ENCODE data around the gene RYR1. TPM values are rescaled to one million over a fixed set of nuclear protein-coding genes. Genes with fewer than 3 reads are reported as not detected.

RYR1 gene
- 0.45 and 1.3 TPM in 2 replicates for total RNA-seq (2014; rRNA removed; shearing (Covaris generic); ENCODE audit: low replicate concordance)

DNA sequence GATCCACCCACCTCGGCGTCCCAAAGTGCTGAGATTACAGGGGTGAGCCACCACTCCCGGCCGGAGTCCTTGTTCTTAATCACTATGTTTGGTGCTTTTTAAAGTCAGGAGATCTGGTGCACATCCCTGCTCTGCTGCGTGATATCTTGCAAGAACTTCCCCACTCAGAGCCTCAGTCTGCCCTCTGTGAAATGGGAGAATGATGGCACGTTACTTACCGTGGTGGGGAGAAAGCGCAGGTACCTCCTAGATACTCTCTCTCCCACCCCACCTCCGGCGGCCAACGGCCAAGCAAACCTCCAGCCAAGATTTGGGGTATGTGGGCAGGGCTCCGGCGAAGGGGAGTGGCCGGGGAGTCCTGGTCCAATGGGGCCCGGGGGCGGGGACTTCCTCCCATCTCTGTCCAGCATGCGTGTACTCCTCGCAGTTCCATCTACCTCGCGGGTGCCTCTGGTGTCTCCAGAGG lies at the start of gene RYR1:
RYR1 (plus strand) TSS at position 424 of the 466 bp plus-strand sequence. CDS start 139 bp downstream, outside the sequence.
- Histone ChIP-seq H3K9ac (ENCODE audit: low read length) (no peak within 1 kb of the TSS), H3K27me3 (ENCODE audit: low read length) (no peaks in the 10 kb centered on the region), H3K4me1 (ENCODE audit: low read length) (no peaks in the 10 kb centered on the region), H3K4me2 (ENCODE audit: low read depth, low read length, poor library complexity, severe bottlenecking) (no peak within 1 kb of the TSS), H3K9me2 (replicated peaks; ENCODE audit: insufficient read depth, low read length) (no peaks in the 10 kb centered on the region), H2AFZ (ENCODE audit: low read length) (no peak within 1 kb of the TSS), H3K27ac (ENCODE audit: low read length) (no peak within 1 kb of the TSS), H4K20me1 (ENCODE audit: insufficient read depth, low read depth, low read length) (no peaks in the 10 kb centered on the region), H3K4me3 (ENCODE audit: low read length) (no peak within 1 kb of the TSS), H3K79me2 (ENCODE audit: low read length) (no peaks in the 10 kb centered on the region), H3K9me3 (ENCODE audit: low read length) (no peaks in the 10 kb centered on the region), H3K36me3 (ENCODE audit: insufficient read depth, low read length) (no peaks in the 10 kb centered on the region)
- peak; percentile 79 for DNase-seq

DNA sequence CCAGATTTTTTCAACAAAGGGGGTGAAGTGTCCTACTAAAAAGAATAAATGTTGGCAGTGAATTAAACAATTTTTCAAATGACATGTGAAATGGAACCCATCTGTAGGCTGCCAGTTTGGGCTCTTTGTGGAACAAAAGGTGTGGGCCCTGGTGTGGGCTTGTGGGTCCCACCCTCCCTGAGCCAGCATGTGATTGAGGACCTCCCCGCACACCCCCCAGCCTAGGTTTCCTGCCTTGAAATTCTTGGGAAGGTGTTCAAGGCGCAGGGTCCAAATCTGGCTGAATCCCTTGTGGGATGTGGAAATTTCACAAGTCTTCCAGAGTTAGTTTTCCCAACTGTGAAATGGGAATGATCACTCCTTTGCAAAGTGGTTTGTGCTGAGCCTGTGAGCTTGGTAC lies 49.7 kb upstream of the RYR1 start:
- H3K4me3 ChIP-seq (ENCODE audit: low read length) = no peak overlapping the region
- peaks cover 11% of the 10 kb centered on the region for H3K4me1 ChIP-seq (ENCODE audit: low read length)
- no peak for DNase-seq
- H3K9ac ChIP-seq (ENCODE audit: low read length) = no peak overlapping the region
- H2AFZ ChIP-seq (ENCODE audit: low read length) = no peak overlapping the region
- H3K79me2 ChIP-seq (ENCODE audit: low read length) = no peaks in the 10 kb centered on the region
- no peak overlapping the region for H3K27ac ChIP-seq (ENCODE audit: low read length)
- H3K9me2 ChIP-seq (replicated peaks; ENCODE audit: insufficient read depth, low read length) = no peaks in the 10 kb centered on the region
- no peaks in the 10 kb centered on the region for H4K20me1 ChIP-seq (ENCODE audit: insufficient read depth, low read depth, low read length)
- H3K36me3 ChIP-seq (ENCODE audit: insufficient read depth, low read length) = peaks cover 8% of the 10 kb centered on the region
- H3K4me2 ChIP-seq (ENCODE audit: low read depth, low read length, poor library complexity, severe bottlenecking) = no peak overlapping the region
- H3K9me3 ChIP-seq (ENCODE audit: low read length) = no peaks in the 10 kb centered on the region
- no peaks in the 10 kb centered on the region for H3K27me3 ChIP-seq (ENCODE audit: low read length)

GRCh38 chr19:38384209-38385027 lies 49.1 kb upstream of the RYR1 start:
- Histone ChIP-seq H3K9ac (ENCODE audit: low read length) (no peak overlapping the region), H3K9me2 (replicated peaks; ENCODE audit: insufficient read depth, low read length) (no peaks in the 10 kb centered on the region), H3K27ac (ENCODE audit: low read length) (no peak overlapping the region), H3K4me1 (ENCODE audit: low read length) (peaks cover 11% of the 10 kb centered on the region), H2AFZ (ENCODE audit: low read length) (no peak overlapping the region), H3K9me3 (ENCODE audit: low read length) (no peaks in the 10 kb centered on the region), H3K36me3 (ENCODE audit: insufficient read depth, low read length) (peaks cover 8% of the 10 kb centered on the region), H4K20me1 (ENCODE audit: insufficient read depth, low read depth, low read length) (no peaks in the 10 kb centered on the region), H3K4me2 (ENCODE audit: low read depth, low read length, poor library complexity, severe bottlenecking) (no peak overlapping the region), H3K27me3 (ENCODE audit: low read length) (no peaks in the 10 kb centered on the region), H3K79me2 (ENCODE audit: low read length) (no peaks in the 10 kb centered on the region), H3K4me3 (ENCODE audit: low read length) (no peak overlapping the region)
- DNase-seq = peak; percentile 54

- Histone ChIP-seq H3K9me3 (ENCODE audit: low read length) (no peaks in the 10 kb centered on the region), H3K9me2 (replicated peaks; ENCODE audit: insufficient read depth, low read length) (no peaks in the 10 kb centered on the region), H3K36me3 (ENCODE audit: insufficient read depth, low read length) (peaks cover 8% of the 10 kb centered on the region), H3K4me1 (ENCODE audit: low read length) (peaks cover 11% of the 10 kb centered on the region), H3K27ac (ENCODE audit: low read length) (no peak overlapping the region), H2AFZ (ENCODE audit: low read length) (no peak overlapping the region), H3K4me2 (ENCODE audit: low read depth, low read length, poor library complexity, severe bottlenecking) (no peak overlapping the region), H4K20me1 (ENCODE audit: insufficient read depth, low read depth, low read length) (no peaks in the 10 kb centered on the region), H3K9ac (ENCODE audit: low read length) (no peak overlapping the region), H3K27me3 (ENCODE audit: low read length) (no peaks in the 10 kb centered on the region), H3K79me2 (ENCODE audit: low read length) (no peaks in the 10 kb centered on the region), H3K4me3 (ENCODE audit: low read length) (no peak overlapping the region)
- no peak for DNase-seq
These were observed 48.3 kb upstream of the RYR1 start for GRCh38 chr19:38385057-38385803.

DNA sequence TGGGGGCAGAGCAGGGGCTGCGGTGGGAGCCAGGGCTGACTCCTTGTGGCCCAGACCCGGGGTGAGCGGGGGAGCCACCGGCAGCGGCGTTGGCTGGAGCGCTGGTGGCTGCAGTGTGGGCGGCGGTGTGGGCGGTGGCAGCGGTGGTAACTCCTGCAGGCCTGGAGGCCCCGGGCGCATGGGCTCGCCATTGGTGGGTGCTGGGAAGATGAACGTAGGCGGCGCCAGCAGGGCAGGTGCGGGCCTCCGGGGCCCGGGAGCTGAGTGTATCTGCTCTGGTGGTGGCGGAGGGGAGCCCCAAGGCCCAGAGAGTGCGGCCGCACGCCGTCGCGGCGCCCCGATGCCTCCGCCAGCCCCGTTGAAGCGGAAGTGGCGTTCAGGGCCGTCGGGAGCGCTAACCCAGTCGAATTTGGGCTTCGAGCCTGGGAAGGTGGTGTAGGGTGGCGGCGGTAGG lies 47.7 kb upstream of the RYR1 start:
- Histone ChIP-seq H3K27ac (ENCODE audit: low read length) (no peak overlapping the region), H3K36me3 (ENCODE audit: insufficient read depth, low read length) (peaks cover 8% of the 10 kb centered on the region), H3K9ac (ENCODE audit: low read length) (no peak overlapping the region), H3K9me2 (replicated peaks; ENCODE audit: insufficient read depth, low read length) (no peaks in the 10 kb centered on the region), H3K4me1 (ENCODE audit: low read length) (peaks cover 11% of the 10 kb centered on the region), H2AFZ (ENCODE audit: low read length) (no peak overlapping the region), H3K27me3 (ENCODE audit: low read length) (no peaks in the 10 kb centered on the region), H3K9me3 (ENCODE audit: low read length) (no peaks in the 10 kb centered on the region), H3K79me2 (ENCODE audit: low read length) (no peaks in the 10 kb centered on the region), H4K20me1 (ENCODE audit: insufficient read depth, low read depth, low read length) (no peaks in the 10 kb centered on the region), H3K4me3 (ENCODE audit: low read length) (no peak overlapping the region), H3K4me2 (ENCODE audit: low read depth, low read length, poor library complexity, severe bottlenecking) (no peak overlapping the region)
- no peak for DNase-seq

DNA sequence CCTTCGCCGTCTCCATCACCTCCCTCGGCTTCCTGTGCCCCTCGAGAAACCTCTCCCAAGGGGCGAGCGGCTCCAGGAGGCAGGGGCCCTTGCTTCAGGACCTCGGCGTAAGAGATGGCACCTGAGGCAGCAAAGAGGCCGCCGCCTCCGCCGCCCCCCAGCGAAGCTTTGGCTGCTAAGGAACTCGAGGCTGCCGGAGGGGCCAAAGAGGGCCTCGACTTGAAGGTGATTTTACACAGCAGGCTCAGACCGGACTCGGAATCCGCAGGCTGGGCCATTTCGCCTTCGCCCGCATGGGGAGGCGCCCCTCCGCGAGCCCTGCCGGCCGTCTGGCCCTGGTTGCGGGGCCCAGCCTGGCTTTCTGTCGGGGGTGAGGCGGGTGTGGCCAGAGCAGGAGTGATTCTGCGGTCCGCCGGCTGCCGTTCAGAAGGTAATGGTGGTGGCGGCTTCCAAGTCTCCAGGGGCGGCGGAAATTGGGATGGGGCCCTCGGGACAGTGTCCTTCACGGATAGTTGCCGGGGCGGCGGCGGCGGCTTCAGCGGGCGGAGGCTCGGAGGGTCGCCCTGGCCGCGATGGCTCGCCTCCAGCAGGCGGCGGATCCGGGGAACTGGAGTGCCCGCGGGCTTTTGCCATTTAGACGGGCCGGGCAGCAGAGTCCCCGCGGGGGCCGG lies 47.1 kb upstream of the RYR1 start:
- Histone ChIP-seq H3K9me2 (replicated peaks; ENCODE audit: insufficient read depth, low read length) (no peaks in the 10 kb centered on the region), H3K9ac (ENCODE audit: low read length) (no peak overlapping the region), H3K4me3 (ENCODE audit: low read length) (no peak overlapping the region), H3K36me3 (ENCODE audit: insufficient read depth, low read length) (peaks cover 2% of the 10 kb centered on the region), H3K27ac (ENCODE audit: low read length) (no peak overlapping the region), H3K9me3 (ENCODE audit: low read length) (no peaks in the 10 kb centered on the region), H3K27me3 (ENCODE audit: low read length) (no peaks in the 10 kb centered on the region), H3K4me1 (ENCODE audit: low read length) (peaks cover 11% of the 10 kb centered on the region), H3K4me2 (ENCODE audit: low read depth, low read length, poor library complexity, severe bottlenecking) (no peak overlapping the region), H4K20me1 (ENCODE audit: insufficient read depth, low read depth, low read length) (no peaks in the 10 kb centered on the region), H2AFZ (ENCODE audit: low read length) (no peak overlapping the region), H3K79me2 (ENCODE audit: low read length) (no peaks in the 10 kb centered on the region)
- DNase-seq = no peak

GRCh38 chr19:38386971-38387549 lies 46.4 kb upstream of the RYR1 start:
- Histone ChIP-seq H2AFZ (ENCODE audit: low read length) (no peak overlapping the region), H3K9ac (ENCODE audit: low read length) (no peak overlapping the region), H3K4me3 (ENCODE audit: low read length) (peak overlapping the region; percentile 47)

More at GRCh38 chr19:38386971-38387549, 46.4 kb upstream of the RYR1 start:
- Histone ChIP-seq H3K4me1 (ENCODE audit: low read length) (peaks cover 11% of the 10 kb centered on the region), H3K27me3 (ENCODE audit: low read length) (no peaks in the 10 kb centered on the region), H3K9me2 (replicated peaks; ENCODE audit: insufficient read depth, low read length) (no peaks in the 10 kb centered on the region), H3K9me3 (ENCODE audit: low read length) (no peaks in the 10 kb centered on the region), H3K36me3 (ENCODE audit: insufficient read depth, low read length) (no peaks in the 10 kb centered on the region; the same call in 1 of the 2 replicates), H3K79me2 (ENCODE audit: low read length) (no peaks in the 10 kb centered on the region), H3K4me2 (ENCODE audit: low read depth, low read length, poor library complexity, severe bottlenecking) (peak overlapping the region; percentile 52), H3K27ac (ENCODE audit: low read length) (no peak overlapping the region), H4K20me1 (ENCODE audit: insufficient read depth, low read depth, low read length) (no peaks in the 10 kb centered on the region)
- no peak for DNase-seq

Data from Karpas-422 (cell line).